ENCODE measurements around the gene RAB28. TPM values are rescaled to one million over a fixed set of nuclear protein-coding genes. Genes with fewer than 3 reads are reported as not detected.

Gene RAB28
- total RNA-seq, 1 experiment from 2014 or later: 12.1 TPM

- no peak overlapping the region for H3K4me3 ChIP-seq (replicated peaks in 1 of 2; ENCODE audit: low read depth in 1 of 2, low read length in 2 of 2)
- H3K9me2 ChIP-seq (ENCODE audit: insufficient read depth): no peaks in the 10 kb centered on the region
- H2AFZ ChIP-seq (ENCODE audit: low read depth, low read length, poor library complexity, severe bottlenecking): no peak overlapping the region
- POLR2A ChIA-PET: no interaction called here
- intact Hi-C loops (cut with micrococcal nuclease): no loop called here
- no peaks in the 10 kb centered on the region for H3K79me2 ChIP-seq (ENCODE audit: insufficient read depth, low read length)
- H3K9me3 ChIP-seq (ENCODE audit: control insufficient read depth in 1 of 2, insufficient read depth in 1 of 2, low read depth in 1 of 2, low read length in 2 of 2): no peaks in the 10 kb centered on the region
- no peak overlapping the region for H3K27ac ChIP-seq (ENCODE audit: low read depth, low read length)
- no TSS peak for BruUV-seq (replicated peaks)
- ATAC-seq (no peak), DNase-seq (ENCODE audit: low read depth, low spot score) (no peak)
- RAD21 ChIA-PET (ENCODE audit: low non-redundant PET in 1 of 2, low total read pairs in 2 of 2, uncharacterized antibody in 2 of 2, unreplicated experiment in 2 of 2): no interaction called here
- no peaks in the 10 kb centered on the region for H4K20me1 ChIP-seq (ENCODE audit: insufficient read depth)
- TF ChIP-seq EZH2phosphoT487 (IDR thresholded peaks at IDR 0.05; ENCODE audit: borderline replicate concordance) (no peak), MAX (IDR thresholded peaks at IDR 0.05) (no peak), SIN3A (IDR thresholded peaks at IDR 0.05; ENCODE audit: low read depth) (no peak), CEBPB (IDR thresholded peaks at IDR 0.05; ENCODE audit: low read depth) (no peak), ZFX (IDR thresholded peaks at IDR 0.05) (no peak), FOSL1 (IDR thresholded peaks at IDR 0.05; ENCODE audit: low read depth) (no peak), ZNF274 (IDR thresholded peaks at IDR 0.05; ENCODE audit: low read depth, low read length) (no peak), TCF7L2 (IDR thresholded peaks at IDR 0.05; ENCODE audit: borderline replicate concordance, extremely low read depth, insufficient read depth, insufficient read length) (no peak), POLR2AphosphoS5 (IDR thresholded peaks at IDR 0.05; ENCODE audit: low read depth, low read length) (no peak), CTCF (IDR thresholded peaks at IDR 0.05 in 2 of 3, conservative IDR thresholded peaks at IDR 0.05 in 1 of 3; ENCODE audit: borderline replicate concordance in 1 of 3, insufficient read depth in 1 of 3, low read depth in 2 of 3, low read length in 2 of 3) (no peak), RAD21 (IDR thresholded peaks at IDR 0.05; ENCODE audit: low read depth) (no peak), EGR1 (IDR thresholded peaks at IDR 0.05; ENCODE audit: low read depth) (no peak)
- no peak overlapping the region for H3K9ac ChIP-seq (ENCODE audit: low read length)
- no peaks in the 10 kb centered on the region for H3K36me3 ChIP-seq (ENCODE audit: control insufficient read depth in 1 of 2, insufficient read depth in 2 of 2, low read length in 2 of 2)
- CTCF ChIA-PET: no interaction called here
- no peak overlapping the region for H3K4me2 ChIP-seq (ENCODE audit: low read length)
- no peaks in the 10 kb centered on the region for H3K27me3 ChIP-seq (ENCODE audit: insufficient read depth, low read length)
- no peaks in the 10 kb centered on the region for H3K4me1 ChIP-seq (ENCODE audit: control insufficient read depth in 1 of 2, insufficient read depth in 2 of 2, low read length in 2 of 2)
Observed at GRCh38 chr4:13454786-13455185, 29.4 kb downstream of the RAB28 start.

Data from HCT116 (cell line).